Measurements from ENCODE around the gene CFAP157. TPM values are rescaled to one million over a fixed set of nuclear protein-coding genes. Genes with fewer than 3 reads are reported as not detected.

Gene CFAP157
- total and polyA plus RNA-seq, 2 donors (not counting 3 experiments of a cell fraction or from before 2014, with no cell fraction given) = 0.03 TPM; not detected in 1

- Histone ChIP-seq H4K20me1 (replicated peaks; ENCODE audit: control insufficient read depth, extremely low read depth, insufficient read depth, low read length) (no peaks in the 10 kb centered on the region), H3K27me3 (ENCODE audit: control insufficient read depth in 2 of 2, insufficient read depth in 2 of 2, low read length in 2 of 2) (no peaks in the 10 kb centered on the region), H3K9ac (replicated peaks; ENCODE audit: extremely low read depth, insufficient read depth, low read length) (no peak overlapping the region), H3K27ac (ENCODE audit: insufficient read depth, low read depth, low read length) (no peak overlapping the region), H3K4me1 (ENCODE audit: control insufficient read depth, extremely low read depth, insufficient read depth, low read length) (no peaks in the 10 kb centered on the region), H3K79me2 (ENCODE audit: control insufficient read depth, insufficient read depth, low read length) (no peaks in the 10 kb centered on the region), H2AFZ (ENCODE audit: low read depth, low read length) (no peak overlapping the region), H3K9me3 (replicated peaks; ENCODE audit: control insufficient read depth, insufficient read depth, low read length) (no peaks in the 10 kb centered on the region), H3K4me3 (replicated peaks in 1 of 3; ENCODE audit: insufficient read depth in 1 of 3, low read depth in 1 of 3, low read length in 3 of 3) (no peak overlapping the region), H3K4me2 (ENCODE audit: insufficient read depth, low read length) (no peak overlapping the region), H3K36me3 (ENCODE audit: control insufficient read depth in 2 of 2, extremely low read depth in 1 of 2, insufficient read depth in 2 of 2, low read length in 2 of 2) (peaks cover 0 to 46% of the 10 kb centered on the region in 2 experiments), H3K9me1 (replicated peaks; ENCODE audit: control insufficient read depth, extremely low read depth, insufficient read depth, low read length) (no peaks in the 10 kb centered on the region)
- TF ChIP-seq JUN (IDR thresholded peaks at IDR 0.05; ENCODE audit: borderline replicate concordance, insufficient read depth, insufficient read length, low read depth) (no peak), MAX (IDR thresholded peaks at IDR 0.05; ENCODE audit: insufficient read depth, insufficient read length) (no peak), MYC (IDR thresholded peaks at IDR 0.05; ENCODE audit: low read depth, low read length) (no peak), POLR2AphosphoS5 (IDR thresholded peaks at IDR 0.05; ENCODE audit: insufficient read depth, low read depth, low read length) (no peak)
- dilution Hi-C loops (cut with MboI; ENCODE audit: extremely low pct_ligation_motif_present, low sequenced_read_pairs) (no loop called here), intact Hi-C loops (cut with micrococcal nuclease) (no loop called here)
- BruUV-seq (replicated peaks) = no TSS peak
- no peak for FAIRE-seq
- POLR2A ChIA-PET = no interaction called here
- no peak for DNase-seq (ENCODE audit: low read depth, low spot score)
- CTCF ChIA-PET = interaction anchor here (1.0 to 1.9 kb wide), 2 partner anchors 13 to 50 kb away, joined by 3 to 6 read pairs; partner anchors contain the start of gene TOR2A
Measured at GRCh38 chr9:127684576-127684975, 22.2 kb upstream of the CFAP157 start.

- Histone ChIP-seq H3K36me3 (ENCODE audit: control insufficient read depth in 2 of 2, extremely low read depth in 1 of 2, insufficient read depth in 2 of 2, low read length in 2 of 2) (peaks cover 0 to 38% of the 10 kb centered on the region in 2 experiments), H2AFZ (ENCODE audit: low read depth, low read length) (no peak overlapping the region), H3K27ac (ENCODE audit: insufficient read depth, low read depth, low read length) (no peak overlapping the region), H3K79me2 (ENCODE audit: control insufficient read depth, insufficient read depth, low read length) (no peaks in the 10 kb centered on the region), H3K9ac (replicated peaks; ENCODE audit: extremely low read depth, insufficient read depth, low read length) (no peak overlapping the region), H3K27me3 (ENCODE audit: control insufficient read depth in 2 of 2, insufficient read depth in 2 of 2, low read length in 2 of 2) (no peaks in the 10 kb centered on the region), H4K20me1 (replicated peaks; ENCODE audit: control insufficient read depth, extremely low read depth, insufficient read depth, low read length) (no peaks in the 10 kb centered on the region), H3K9me1 (replicated peaks; ENCODE audit: control insufficient read depth, extremely low read depth, insufficient read depth, low read length) (no peaks in the 10 kb centered on the region), H3K4me1 (ENCODE audit: control insufficient read depth, extremely low read depth, insufficient read depth, low read length) (no peaks in the 10 kb centered on the region), H3K9me3 (replicated peaks; ENCODE audit: control insufficient read depth, insufficient read depth, low read length) (no peaks in the 10 kb centered on the region), H3K4me3 (replicated peaks in 1 of 3; ENCODE audit: insufficient read depth in 1 of 3, low read depth in 1 of 3, low read length in 3 of 3) (no peak overlapping the region), H3K4me2 (ENCODE audit: insufficient read depth, low read length) (no peak overlapping the region)
- dilution Hi-C loops (cut with MboI; ENCODE audit: extremely low pct_ligation_motif_present, low sequenced_read_pairs) = no loop called here
- DNase-seq (ENCODE audit: low read depth, low spot score) = no peak
- no TSS peak for BruUV-seq (replicated peaks)
- FAIRE-seq = no peak
- intact Hi-C loops (cut with micrococcal nuclease) = no loop called here
- TF ChIP-seq MAX (IDR thresholded peaks at IDR 0.05; ENCODE audit: insufficient read depth, insufficient read length) (no peak), GATA2 (IDR thresholded peaks at IDR 0.05; ENCODE audit: insufficient read depth, insufficient read length, low read depth, low read length) (no peak), FOS (IDR thresholded peaks at IDR 0.05; ENCODE audit: borderline replicate concordance, insufficient read depth, low read length) (no peak), JUN (IDR thresholded peaks at IDR 0.05; ENCODE audit: borderline replicate concordance, insufficient read depth, insufficient read length, low read depth) (no peak), CTCF (IDR thresholded peaks at IDR 0.05; ENCODE audit: extremely low read depth in 1 of 2, insufficient read depth in 1 of 2, low read depth in 1 of 2, low read length in 2 of 2) (no peak), EZH2 (IDR thresholded peaks at IDR 0.05; ENCODE audit: borderline replicate concordance, low read depth, low read length, severe bottlenecking) (no peak), POLR2AphosphoS5 (IDR thresholded peaks at IDR 0.05; ENCODE audit: insufficient read depth, low read depth, low read length) (no peak), POLR2A (IDR thresholded peaks at IDR 0.05; ENCODE audit: low read depth, low read length) (no peak), MYC (IDR thresholded peaks at IDR 0.05; ENCODE audit: low read depth, low read length) (no peak)
- CTCF ChIA-PET = interaction anchor here (0.6 to 1.9 kb wide), 4 partner anchors 12 to 146 kb away, joined by 3 to 5 read pairs (median 3); partner anchors contain the start of gene TOR2A
- POLR2A ChIA-PET = no interaction called here
Measured at GRCh38 chr9:127686461-127687393, 20.1 kb upstream of the CFAP157 start.

Data from endothelial cell of umbilical vein (primary cell).